GM06990 (cell line): ENCODE results near the gene REEP1.

Experiments
- DNase-seq: peaks from one replicate; pipeline ENCODE4 v3.0.0-alpha.2; 2011; ENCODE audit not compliant: insufficient read length; ENCODE audit errors: extremely low read depth
- H3K27me3 ChIP-seq: replicated peaks from 2 replicates; pipeline ENCODE4 v1.6.0; 2011; ENCODE audit warnings: low read length; ENCODE audit not compliant: control insufficient read depth, insufficient read depth
- H3K36me3 ChIP-seq: 2 replicates; pipeline ENCODE4 v1.5.1; 2011; ENCODE audit warnings: low read length; ENCODE audit not compliant: control insufficient read depth, insufficient read depth
- H3K4me3 ChIP-seq: replicated peaks from 2 replicates; pipeline ENCODE4 v1.5.1; 2011; ENCODE audit warnings: low read depth, mild to moderate bottlenecking, control low read depth, low read length
- CTCF ChIP-seq: IDR thresholded peaks from 2 replicates; pipeline ENCODE4 v1.5.1; 2011; ENCODE audit warnings: low read length, control low read depth, mild to moderate bottlenecking, inconsistent platforms; ENCODE audit not compliant: insufficient read depth, poor library complexity, severe bottlenecking

Gene REEP1

GRCh38 chr2:86171295-86171694 lies 166.1 kb downstream of the REEP1 start:
- peaks cover 2% of the 10 kb centered on the region for H3K36me3 ChIP-seq
- H3K4me3 ChIP-seq: no peak overlapping the region
- no peak for DNase-seq
- H3K27me3 ChIP-seq: no peaks in the 10 kb centered on the region
- TF ChIP-seq CTCF: no peak

GRCh38 chr2:86170449-86170848 lies 167.0 kb downstream of the REEP1 start:
- no peak for TF ChIP-seq CTCF
- peaks cover 2% of the 10 kb centered on the region for H3K36me3 ChIP-seq
- no peaks in the 10 kb centered on the region for H3K27me3 ChIP-seq
- no peak overlapping the region for H3K4me3 ChIP-seq
- DNase-seq: no peak
